ENCODE results near the gene CCDC63.

CCDC63 gene

DNA sequence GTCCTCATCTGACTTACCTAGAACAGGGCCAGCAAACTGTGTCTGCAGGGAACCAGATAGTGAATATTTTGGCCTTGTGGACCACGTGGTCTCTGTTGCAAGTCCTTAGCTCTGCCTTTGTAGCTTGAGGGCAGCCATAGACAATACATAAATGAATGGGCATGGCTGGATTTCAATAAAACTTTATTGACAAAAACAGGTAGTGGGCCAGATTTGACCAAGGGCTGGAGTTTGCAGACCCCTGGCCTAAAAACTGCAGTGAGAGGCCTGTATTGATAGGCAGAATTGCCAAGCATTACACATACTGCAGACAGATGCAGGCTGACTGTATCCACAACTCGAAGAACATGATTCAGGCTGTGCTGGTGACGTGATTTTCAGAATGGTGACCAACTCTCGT, 25.3 kb downstream of the CCDC63 start:
- no peaks in the 10 kb centered on the region for H3K36me3 ChIP-seq (replicated peaks)
- H3K4me1 ChIP-seq, result no peaks in the 10 kb centered on the region
- H3K4me3 ChIP-seq, result no peak overlapping the region
- H3K9me3 ChIP-seq, result no peaks in the 10 kb centered on the region; the same call in 1 of the 2 replicates
- in situ Hi-C loops (cut with MboI; ENCODE audit: low sequenced_read_pairs), result no loop called here
- H3K27me3 ChIP-seq (ENCODE audit: low read depth), result no peaks in the 10 kb centered on the region
- DNase-seq (ENCODE audit: low spot score in 2 of 2), result no peak

- Histone ChIP-seq H3K4me1 (no peaks in the 10 kb centered on the region), H3K4me3 (no peak overlapping the region), H3K9me3 (no peaks in the 10 kb centered on the region), H3K27me3 (ENCODE audit: low read depth) (no peaks in the 10 kb centered on the region), H3K36me3 (replicated peaks) (no peaks in the 10 kb centered on the region)
- in situ Hi-C loops (cut with MboI; ENCODE audit: low sequenced_read_pairs), result no loop called here
- no peak for DNase-seq (ENCODE audit: low spot score in 2 of 2)
Observed at GRCh38 chr12:110874351-110874750, 27.6 kb downstream of the CCDC63 start.

DNA sequence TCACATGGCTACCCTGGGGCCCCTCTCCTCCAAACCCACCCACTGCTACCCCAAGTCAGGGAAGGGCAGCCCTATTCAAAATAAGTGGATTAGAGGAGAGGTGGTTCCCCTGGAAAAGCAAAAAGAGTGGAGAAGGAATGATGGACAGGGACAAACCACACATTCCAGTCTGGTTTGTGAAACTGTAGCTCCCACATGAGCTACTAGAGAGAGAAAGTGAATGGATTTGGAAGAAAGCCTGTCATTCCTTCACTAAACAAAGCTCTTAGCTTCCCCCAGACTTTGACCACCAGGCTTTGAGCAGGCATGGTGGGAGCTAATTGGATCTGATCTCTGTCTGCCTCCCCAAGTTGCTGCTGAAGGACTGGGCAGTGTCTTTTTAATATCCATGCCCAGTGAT, 28.0 kb downstream of the CCDC63 start:
- no peaks in the 10 kb centered on the region for H3K27me3 ChIP-seq (ENCODE audit: low read depth)
- no peak for DNase-seq (ENCODE audit: low spot score in 2 of 2)
- H3K36me3 ChIP-seq (replicated peaks), result no peaks in the 10 kb centered on the region
- H3K4me1 ChIP-seq, result no peaks in the 10 kb centered on the region
- H3K9me3 ChIP-seq, result no peaks in the 10 kb centered on the region
- no peak overlapping the region for H3K4me3 ChIP-seq
- in situ Hi-C loops (cut with MboI; ENCODE audit: low sequenced_read_pairs), result no loop called here

- no peaks in the 10 kb centered on the region for H3K36me3 ChIP-seq (replicated peaks)
- DNase-seq (ENCODE audit: low spot score in 2 of 2), result no peak
- no peaks in the 10 kb centered on the region for H3K4me1 ChIP-seq
- no peaks in the 10 kb centered on the region for H3K9me3 ChIP-seq
- H3K4me3 ChIP-seq, result no peak overlapping the region
- no peaks in the 10 kb centered on the region for H3K27me3 ChIP-seq (ENCODE audit: low read depth)
- in situ Hi-C loops (cut with MboI; ENCODE audit: low sequenced_read_pairs), result no loop called here
Observed at GRCh38 chr12:110880651-110881050, 33.9 kb downstream of the CCDC63 start.

- H3K36me3 ChIP-seq (replicated peaks), result no peaks in the 10 kb centered on the region
- DNase-seq (ENCODE audit: low spot score in 2 of 2), result no peak
- H3K4me1 ChIP-seq, result peaks cover 4% of the 10 kb centered on the region
- in situ Hi-C loops (cut with MboI; ENCODE audit: low sequenced_read_pairs), result no loop called here
- no peaks in the 10 kb centered on the region for H3K9me3 ChIP-seq
- no peaks in the 10 kb centered on the region for H3K27me3 ChIP-seq (ENCODE audit: low read depth)
- no peak overlapping the region for H3K4me3 ChIP-seq
Observed at GRCh38 chr12:110883251-110883650, 36.5 kb downstream of the CCDC63 start.

- Histone ChIP-seq H3K4me3 (no peak overlapping the region), H3K9me3 (no peaks in the 10 kb centered on the region), H3K27me3 (ENCODE audit: low read depth) (no peaks in the 10 kb centered on the region), H3K4me1 (peaks cover 4% of the 10 kb centered on the region), H3K36me3 (replicated peaks) (no peaks in the 10 kb centered on the region)
- DNase-seq (ENCODE audit: low spot score in 2 of 2), result no peak
- in situ Hi-C loops (cut with MboI; ENCODE audit: low sequenced_read_pairs), result no loop called here
Observed at GRCh38 chr12:110885152-110885840, 38.5 kb downstream of the CCDC63 start.

DNA sequence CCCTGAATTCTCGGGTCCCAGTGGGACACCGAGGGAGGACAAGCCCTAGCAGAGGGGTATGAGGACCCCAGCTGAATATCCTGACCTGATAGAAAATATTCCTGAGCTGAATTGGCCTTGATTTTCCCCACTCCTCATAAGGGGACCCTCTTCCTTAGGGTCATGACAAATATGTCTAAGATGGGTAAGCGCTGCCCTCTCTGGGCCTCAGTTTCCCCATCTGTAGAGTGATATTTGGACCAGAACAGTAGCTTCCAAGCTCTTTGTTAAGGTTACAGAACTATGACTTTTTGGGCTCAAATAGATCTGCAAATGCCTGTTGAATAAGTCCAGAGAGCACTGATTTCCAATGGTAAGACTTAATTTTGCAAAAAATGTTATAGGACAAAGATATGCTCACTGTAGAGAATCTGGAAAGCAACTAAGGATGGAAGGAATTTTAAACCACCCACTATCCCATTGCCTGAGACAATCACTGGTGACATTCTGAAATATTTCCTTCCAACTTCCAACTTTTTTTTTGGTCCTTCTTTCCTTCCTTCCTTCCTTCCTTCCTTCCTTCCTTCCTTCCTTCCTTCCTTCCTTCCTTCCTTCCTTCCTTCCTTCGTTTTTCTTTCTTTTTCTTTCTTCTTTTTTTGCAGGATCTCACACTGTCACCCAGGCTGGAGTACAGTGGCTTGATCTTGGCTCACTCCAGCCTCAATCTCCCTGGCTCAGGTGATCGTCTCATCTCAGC, 41.6 kb downstream of the CCDC63 start:
- no peak for DNase-seq (ENCODE audit: low spot score in 2 of 2)
- in situ Hi-C loops (cut with MboI; ENCODE audit: low sequenced_read_pairs), result no loop called here
- Histone ChIP-seq H3K9me3 (no peaks in the 10 kb centered on the region), H3K4me3 (no peak overlapping the region), H3K4me1 (peaks cover 4% of the 10 kb centered on the region), H3K36me3 (replicated peaks) (no peaks in the 10 kb centered on the region), H3K27me3 (ENCODE audit: low read depth) (no peaks in the 10 kb centered on the region)

DNA sequence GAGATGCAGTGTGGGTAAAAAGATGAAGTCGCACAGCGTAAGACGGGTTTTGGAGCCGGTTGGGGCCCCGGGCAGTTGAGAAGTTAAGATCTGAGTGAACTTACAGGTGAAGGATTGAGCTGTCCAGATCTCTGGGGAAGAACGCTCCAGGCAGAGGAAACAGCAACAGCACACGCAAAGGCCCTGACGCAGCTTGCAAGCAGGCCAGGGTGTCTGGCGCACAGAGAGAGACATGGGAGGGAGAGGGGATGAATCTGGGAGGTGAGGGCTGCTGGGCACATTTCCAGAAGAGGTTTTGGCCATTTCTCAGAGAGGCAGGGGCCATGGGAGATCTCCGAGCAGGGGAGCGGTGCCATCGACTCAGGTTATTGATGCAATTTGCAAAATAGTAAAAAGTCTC, 42.6 kb downstream of the CCDC63 start:
- no peaks in the 10 kb centered on the region for H3K36me3 ChIP-seq (replicated peaks)
- no peak overlapping the region for H3K4me3 ChIP-seq
- no peak for DNase-seq (ENCODE audit: low spot score in 2 of 2)
- in situ Hi-C loops (cut with MboI; ENCODE audit: low sequenced_read_pairs), result no loop called here
- peaks cover 4% of the 10 kb centered on the region for H3K4me1 ChIP-seq
- H3K9me3 ChIP-seq, result no peaks in the 10 kb centered on the region
- H3K27me3 ChIP-seq (ENCODE audit: low read depth), result no peaks in the 10 kb centered on the region

- Histone ChIP-seq H3K36me3 (replicated peaks) (no peaks in the 10 kb centered on the region), H3K4me3 (no peak overlapping the region)
- in situ Hi-C loops (cut with MboI; ENCODE audit: low sequenced_read_pairs), result no loop called here
Observed at GRCh38 chr12:110893956-110894355, 47.2 kb downstream of the CCDC63 start.

GRCh38 chr12:110896559-110896958, 49.8 kb downstream of the CCDC63 start:
- Histone ChIP-seq H3K4me1 (no peaks in the 10 kb centered on the region), H3K4me3 (no peak overlapping the region), H3K9me3 (no peaks in the 10 kb centered on the region), H3K27me3 (ENCODE audit: low read depth) (no peaks in the 10 kb centered on the region), H3K36me3 (replicated peaks) (no peaks in the 10 kb centered on the region)
- DNase-seq (ENCODE audit: low spot score in 2 of 2), result no peak
- in situ Hi-C loops (cut with MboI; ENCODE audit: low sequenced_read_pairs), result no loop called here

More at GRCh38 chr12:110893956-110894355, 47.2 kb downstream of the CCDC63 start:
- Histone ChIP-seq H3K4me1 (no peaks in the 10 kb centered on the region), H3K9me3 (no peaks in the 10 kb centered on the region), H3K27me3 (ENCODE audit: low read depth) (no peaks in the 10 kb centered on the region)
- no peak for DNase-seq (ENCODE audit: low spot score in 2 of 2)

DNA sequence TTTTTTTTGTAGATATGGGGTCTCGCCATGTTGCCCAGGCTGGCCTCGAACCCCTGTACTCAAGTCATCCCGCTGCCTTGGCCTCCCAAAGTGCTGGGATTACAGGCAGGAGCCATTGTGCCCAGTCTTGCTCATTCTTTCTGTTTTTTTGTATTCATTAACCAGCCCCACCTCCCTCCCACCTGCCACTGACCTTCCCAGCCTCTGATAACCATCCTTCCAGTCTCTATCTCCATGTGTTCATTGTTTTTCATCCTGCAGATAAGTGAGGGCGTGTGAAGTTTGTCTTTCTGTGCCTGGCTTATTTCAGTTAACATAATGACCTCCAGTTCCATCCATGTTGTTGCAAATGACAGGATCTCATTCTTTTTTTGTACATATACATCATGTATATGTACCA, 54.6 kb downstream of the CCDC63 start:
- H3K27me3 ChIP-seq (ENCODE audit: low read depth), result no peaks in the 10 kb centered on the region
- H3K36me3 ChIP-seq (replicated peaks), result no peaks in the 10 kb centered on the region
- no peaks in the 10 kb centered on the region for H3K4me1 ChIP-seq
- no peak overlapping the region for H3K4me3 ChIP-seq
- H3K9me3 ChIP-seq, result no peaks in the 10 kb centered on the region
- in situ Hi-C loops (cut with MboI; ENCODE audit: low sequenced_read_pairs), result no loop called here
- no peak for DNase-seq (ENCODE audit: low spot score in 2 of 2)

DNA sequence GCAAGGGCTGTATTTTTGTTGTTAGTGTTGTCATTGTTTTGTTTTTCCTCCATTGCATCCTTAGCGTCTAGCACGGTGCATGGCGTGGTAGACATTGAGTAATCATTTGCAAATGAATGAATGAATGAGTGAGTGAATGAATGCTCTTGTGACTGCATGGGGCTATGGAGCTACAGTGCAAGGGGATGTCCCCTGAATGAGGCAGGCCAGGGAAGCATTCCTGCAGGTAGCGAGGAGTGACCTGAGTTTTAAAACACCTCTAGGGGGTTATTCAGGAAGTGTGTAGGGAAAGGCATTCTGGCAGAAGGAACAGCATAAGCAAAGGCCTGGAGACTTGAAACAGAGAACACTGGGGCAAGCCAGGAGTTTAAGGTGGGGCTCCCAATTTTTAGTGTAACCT, 56.7 kb downstream of the CCDC63 start:
- no peaks in the 10 kb centered on the region for H3K27me3 ChIP-seq (ENCODE audit: low read depth)
- H3K4me3 ChIP-seq, result no peak overlapping the region
- H3K4me1 ChIP-seq, result no peaks in the 10 kb centered on the region
- H3K9me3 ChIP-seq, result no peaks in the 10 kb centered on the region
- H3K36me3 ChIP-seq (replicated peaks), result no peaks in the 10 kb centered on the region
- no peak for DNase-seq (ENCODE audit: low spot score in 2 of 2)
- in situ Hi-C loops (cut with MboI; ENCODE audit: low sequenced_read_pairs), result no loop called here

DNA sequence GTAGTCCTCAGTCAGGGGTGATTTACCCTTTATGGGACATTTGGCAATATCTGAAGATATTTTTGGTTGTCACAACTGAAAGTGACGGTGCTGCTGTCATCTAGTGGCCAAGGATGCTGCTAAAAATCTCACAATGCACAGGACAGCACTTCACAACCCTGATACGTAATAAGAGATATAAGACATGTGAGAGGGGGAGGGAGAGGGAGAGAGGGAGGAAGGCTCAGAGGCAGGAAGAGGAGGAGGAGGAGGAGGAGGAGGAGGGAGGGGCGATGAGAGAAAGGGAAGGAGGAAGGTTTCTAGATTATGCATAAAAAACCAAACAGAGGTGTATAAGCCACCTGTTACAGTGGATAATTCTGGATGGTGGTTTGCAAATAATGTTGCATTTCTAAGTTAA, 59.3 kb downstream of the CCDC63 start:
- H3K4me3 ChIP-seq, result no peak overlapping the region
- no peaks in the 10 kb centered on the region for H3K36me3 ChIP-seq (replicated peaks)
- in situ Hi-C loops (cut with MboI; ENCODE audit: low sequenced_read_pairs), result no loop called here
- DNase-seq (ENCODE audit: low spot score in 2 of 2), result no peak
- H3K9me3 ChIP-seq, result no peaks in the 10 kb centered on the region
- no peaks in the 10 kb centered on the region for H3K4me1 ChIP-seq
- H3K27me3 ChIP-seq (ENCODE audit: low read depth), result no peaks in the 10 kb centered on the region

DNA sequence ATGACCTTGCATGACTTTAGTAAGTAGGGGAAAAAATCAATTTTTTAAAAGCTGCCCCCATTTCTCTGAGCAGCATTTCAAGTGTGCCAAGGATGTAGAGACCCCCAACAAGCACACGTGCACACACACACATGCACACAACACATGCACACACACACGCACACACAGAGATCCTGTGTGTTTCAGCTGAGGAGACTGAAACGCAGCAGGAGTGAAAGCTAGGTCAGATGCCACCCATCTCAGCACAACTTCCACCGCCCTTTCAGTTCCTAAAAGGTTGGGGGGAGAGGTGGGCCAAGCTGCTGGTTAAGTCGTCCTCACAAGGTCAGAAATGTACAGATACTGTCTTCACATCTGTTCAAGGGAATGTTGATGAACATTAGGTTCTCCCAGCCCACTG, 59.7 kb downstream of the CCDC63 start:
- no peak overlapping the region for H3K4me3 ChIP-seq

More for the DNA sequence above, 59.7 kb downstream of the CCDC63 start:
- Histone ChIP-seq H3K36me3 (replicated peaks) (no peaks in the 10 kb centered on the region), H3K4me1 (no peaks in the 10 kb centered on the region), H3K9me3 (no peaks in the 10 kb centered on the region), H3K27me3 (ENCODE audit: low read depth) (no peaks in the 10 kb centered on the region)
- in situ Hi-C loops (cut with MboI; ENCODE audit: low sequenced_read_pairs), result no loop called here
- no peak for DNase-seq (ENCODE audit: low spot score in 2 of 2)

Data from HAP-1 (cell line).